K562 (cell line): Measurements from ENCODE around the gene NOL4L. TPM values are rescaled to one million over a fixed set of nuclear protein-coding genes. Genes with fewer than 3 reads are reported as not detected.

Experiments used
- CCNT2 ChIP-seq: IDR thresholded peaks from 2 replicates; pipeline ENCODE4 v1.6.1; 2011; ENCODE audit warnings: borderline replicate concordance, low read depth, mild to moderate bottlenecking, moderate library complexity, mixed read lengths, low read length; ENCODE audit not compliant: insufficient read length; ENCODE audit errors: extremely low read depth
- DIDO1 ChIP-seq: fragments of 450-650 bp; IDR thresholded peaks from 2 replicates; pipeline ENCODE4 v1.6.1; 2016; ENCODE audit warnings: low read depth, missing biosample characterization, missing genetic modification characterization
- FOXJ3 ChIP-seq: sonication (generic); formaldehyde crosslinking; IDR thresholded peaks from 2 replicates; pipeline ENCODE4 v1.4.0; 2020; ENCODE audit warnings: mild to moderate bottlenecking, missing genetic modification reagents
- HMG20A ChIP-seq: fragments of 450-650 bp; formaldehyde crosslinking; conservative IDR thresholded peaks from 2 replicates; pipeline ENCODE4 v1.4.0; 2020; ENCODE audit warnings: mild to moderate bottlenecking, mixed read lengths
- MAX ChIP-seq: sonication (generic); formaldehyde crosslinking; IDR thresholded peaks from 2 replicates; pipeline ENCODE4 v1.9.0; 2022; ENCODE audit warnings: mild to moderate bottlenecking, missing genetic modification reagents
- MCM3 ChIP-seq: fragments of 450-650 bp; IDR thresholded peaks from 2 replicates; pipeline ENCODE4 v1.6.1; 2016
- MTA1 ChIP-seq: fragments of 450-650 bp; IDR thresholded peaks from 2 replicates; pipeline ENCODE4 v1.6.1; 2017; ENCODE audit warnings: borderline replicate concordance
- NR2C1 ChIP-seq, 2 experiments: fragments of 450-650 bp; IDR thresholded peaks; 2 replicates each; pipeline ENCODE4 v1.6.1; 2017; ENCODE audit warnings: mild to moderate bottlenecking in 2 of 2, antibody characterized with exemption in 1 of 2, inconsistent platforms in 1 of 2, missing compliant biosample characterization in 1 of 2, missing genetic modification characterization in 1 of 2
- PML ChIP-seq: IDR thresholded peaks from 2 replicates; pipeline ENCODE4 v1.6.1; 2012; ENCODE audit warnings: low read length, inconsistent platforms
- RBM25 ChIP-seq: fragments of 200-400 bp; formaldehyde crosslinking; IDR thresholded peaks from 2 replicates; pipeline ENCODE4 v1.6.1; 2018; ENCODE audit warnings: low read length, low read depth, moderate library complexity; ENCODE audit not compliant: severe bottlenecking
- RFX1 ChIP-seq: fragments of 450-650 bp; IDR thresholded peaks from 2 replicates; pipeline ENCODE4 v1.6.1; 2016; ENCODE audit warnings: mild to moderate bottlenecking, moderate library complexity
- SETDB1 ChIP-seq: IDR thresholded peaks from one replicate; pipeline ENCODE4 v1.6.1; 2012; ENCODE audit warnings: low read length, control low read depth, inconsistent platforms
- SMAD4 ChIP-seq: fragments of 250-450 bp; sonication (Bioruptor Pico); conservative IDR thresholded peaks from 2 replicates; pipeline ENCODE4 v1.8.0; 2021; ENCODE audit warnings: inconsistent platforms, mild to moderate bottlenecking, moderate library complexity
- ZKSCAN3 ChIP-seq: fragments of 250-450 bp; sonication (Bioruptor Pico); IDR thresholded peaks from 2 replicates; pipeline ENCODE4 v1.4.0; 2020
- ZNF124 ChIP-seq: sonication (generic); formaldehyde crosslinking; IDR thresholded peaks from 2 replicates; pipeline ENCODE4 v1.8.1; 2022; ENCODE audit warnings: missing genetic modification reagents
- ZNF407 ChIP-seq: fragments of 450-650 bp; IDR thresholded peaks from 2 replicates; pipeline ENCODE4 v1.6.1; 2016; ENCODE audit warnings: low read depth
- ZNF518B ChIP-seq: fragments of 250-450 bp; sonication (Bioruptor Pico); IDR thresholded peaks from 2 replicates; pipeline ENCODE4 v1.5.0; 2021; ENCODE audit warnings: mild to moderate bottlenecking, moderate library complexity
- polyA plus RNA-seq, 8 experiments: library from polyadenylated mRNA; depleted of rRNA in 4 of 8; stranded (reverse) in 5 of 8; unstranded in 3 of 8; fragments of >200 nt; fragmentation: Nextera tagmentation in 2 of 8; fragmentation: Illumina TruSeq in 1 of 8; extraction: Ambion mirVana in 2 of 8; extraction: Trizol in 1 of 8; gene quantifications; 2 replicates each; pipeline versions ENCODE4 v1.2.1 to v1.2.3, GENCODE V29; 2011 to 2014; ENCODE audit warnings: inconsistent platforms in 1 of 8, missing spikeins in 1 of 8
- total RNA-seq, 7 experiments: library from RNA; depleted of rRNA in 6 of 7; stranded (reverse); fragments of >200 nt in 6 of 7; fragmentation: Illumina TruSeq in 2 of 7; extraction: Trizol in 2 of 7; gene quantifications; 2 replicates each; pipeline versions ENCODE4 v1.2.1 to v1.2.3, GENCODE V29; 2011 to 2021; ENCODE audit warnings: low replicate concordance in 1 of 7

The NOL4L gene
- total and polyA plus RNA-seq, 9 of the 15 experiments (the other 6 are each of a cell fraction or from before 2014, with no cell fraction given), result 5.1 to 36.2 (median 13.6) TPM

GRCh38 chr20:32518593-32519380, 66.3 kb downstream of the NOL4L start (continued):
- TF ChIP-seq ZNF518B, result no peak
- TF ChIP-seq HMG20A (CRISPR knock-in tag), result no peak
- peak; percentile 17; the same call in 1 of the 2 replicates for TF ChIP-seq MAX
- TF ChIP-seq DIDO1 (tag), result no peak
- no peak for TF ChIP-seq SETDB1
- TF ChIP-seq ZKSCAN3 (CRISPR knock-in tag), result no peak
- TF ChIP-seq FOXJ3 (CRISPR knock-in tag), result no peak
- TF ChIP-seq MCM3, result no peak
- no peak for TF ChIP-seq PML
- TF ChIP-seq MTA1, result no peak
- no peak for TF ChIP-seq ZNF407
- TF ChIP-seq CCNT2, result no peak
- TF ChIP-seq ZNF124, result no peak
- TF ChIP-seq NR2C1 (IDR thresholded peaks at IDR 0.05), result no peak
- no peak for TF ChIP-seq NR2C1 (tag; IDR thresholded peaks at IDR 0.05)
- peak; percentile 84 for TF ChIP-seq RBM25
- peak; percentile 74; the same call in 1 of the 2 replicates for TF ChIP-seq RFX1
- TF ChIP-seq SMAD4 (CRISPR knock-in tag), result no peak
